Trophoblast cell (in vitro differentiated cells and primary cell): ENCODE data around the gene GDF9.

Source experiments
- DNase-seq, 2 donors: peaks; one replicate each; pipeline ENCODE4 v3.0.0-alpha.2; 2016
- H2AFZ ChIP-seq: 2 replicates; pipeline ENCODE4 v1.6.1; 2013; ENCODE audit warnings: low read length, moderate library complexity, mild to moderate bottlenecking; ENCODE audit not compliant: insufficient read depth, poor library complexity
- H2AK5ac ChIP-seq: 2 replicates; pipeline ENCODE4 v1.6.1; 2013; ENCODE audit warnings: mild to moderate bottlenecking, low read length
- H2BK120ac ChIP-seq: 2 replicates; pipeline ENCODE4 v1.6.1; 2013; ENCODE audit warnings: low read length, mild to moderate bottlenecking, moderate library complexity; ENCODE audit not compliant: insufficient read depth, poor library complexity
- H2BK12ac ChIP-seq: 2 replicates; pipeline ENCODE4 v1.6.1; 2013; ENCODE audit warnings: mild to moderate bottlenecking, low read length, moderate library complexity
- H2BK5ac ChIP-seq: 2 replicates; pipeline ENCODE4 v1.6.1; 2013; ENCODE audit warnings: low read length, low read depth, moderate library complexity, mild to moderate bottlenecking; ENCODE audit not compliant: poor library complexity
- H3K14ac ChIP-seq: 2 replicates; pipeline ENCODE4 v1.6.1; 2013; ENCODE audit warnings: mild to moderate bottlenecking, low read length
- H3K18ac ChIP-seq: 2 replicates; pipeline ENCODE4 v1.6.1; 2013; ENCODE audit warnings: mild to moderate bottlenecking, low read length
- H3K23ac ChIP-seq: 2 replicates; pipeline ENCODE4 v1.6.1; 2013; ENCODE audit warnings: low read length
- H3K27ac ChIP-seq: 2 replicates; pipeline ENCODE4 v1.5.1; 2013; ENCODE audit warnings: low read depth, mild to moderate bottlenecking, inconsistent platforms, low read length, moderate library complexity
- H3K27me3 ChIP-seq: 2 replicates; pipeline ENCODE4 v1.6.1; 2013; ENCODE audit warnings: inconsistent platforms, mild to moderate bottlenecking, low read length, moderate library complexity; ENCODE audit not compliant: insufficient read depth
- H3K36me3 ChIP-seq, 2 experiments: 1 replicate in 1 of 2; 2 replicates in 1 of 2; pipeline ENCODE4 v1.6.1; 2013; ENCODE audit warnings: low read length in 2 of 2, mild to moderate bottlenecking in 2 of 2, moderate library complexity in 1 of 2; ENCODE audit not compliant: insufficient read depth in 2 of 2, control insufficient read depth in 1 of 2
- H3K4ac ChIP-seq: 2 replicates; pipeline ENCODE4 v1.6.1; 2013; ENCODE audit warnings: low read depth, mild to moderate bottlenecking, low read length, moderate library complexity
- H3K4me1 ChIP-seq, 2 experiments: 1 replicate in 1 of 2; 2 replicates in 1 of 2; pipeline ENCODE4 v1.6.1; 2013; ENCODE audit warnings: low read length in 2 of 2, mild to moderate bottlenecking in 2 of 2, moderate library complexity in 1 of 2; ENCODE audit not compliant: insufficient read depth in 2 of 2, control insufficient read depth in 1 of 2
- H3K4me2 ChIP-seq: 2 replicates; pipeline ENCODE4 v1.6.1; 2013; ENCODE audit warnings: inconsistent platforms, mild to moderate bottlenecking, low read length, moderate library complexity
- H3K4me3 ChIP-seq: 2 replicates; pipeline ENCODE4 v1.5.1; 2013; ENCODE audit warnings: mild to moderate bottlenecking, low read depth, low read length, inconsistent platforms
- H3K79me1 ChIP-seq: one replicate; pipeline ENCODE4 v1.6.1; 2013; ENCODE audit warnings: low read length
- H3K79me2 ChIP-seq: 2 replicates; pipeline ENCODE4 v1.6.1; 2013; ENCODE audit warnings: low read length, mild to moderate bottlenecking; ENCODE audit not compliant: control insufficient read depth, insufficient read depth, poor library complexity
- H3K9ac ChIP-seq: 2 replicates; pipeline ENCODE4 v1.6.1; 2013; ENCODE audit warnings: mild to moderate bottlenecking, low read length
- H3K9me3 ChIP-seq: 2 replicates; pipeline ENCODE4 v1.6.1; 2013; ENCODE audit warnings: low read depth, mild to moderate bottlenecking, control low read depth, inconsistent platforms, low read length; ENCODE audit not compliant: insufficient read depth
- H4K12ac ChIP-seq: 2 replicates; pipeline ENCODE4 v1.6.1; 2013; ENCODE audit warnings: low read depth, mild to moderate bottlenecking, low read length, moderate library complexity
- H4K8ac ChIP-seq: 2 replicates; pipeline ENCODE4 v1.6.1; 2013; ENCODE audit warnings: low read depth, mild to moderate bottlenecking, low read length, moderate library complexity
- H4K91ac ChIP-seq: one replicate; pipeline ENCODE4 v1.6.1; 2013; ENCODE audit warnings: low read depth, mild to moderate bottlenecking, low read length, moderate library complexity
- WGBS: extraction: QIAGEN DNeasy Blood & Tissue Kit; methylation state at CpG from one replicate; pipeline ENCODE4 v1.1.7; 2013; ENCODE audit warnings: missing lambda C conversion rate; ENCODE audit not compliant: insufficient read length, insufficient coverage; ENCODE audit errors: extremely low coverage; 5-methylcytosine and 5-hydroxymethylcytosine counted together

GDF9 gene

GRCh38 chr5:132873119-132873929 lies 7.1 kb upstream of the GDF9 start, which contains the start of gene LEAP2:
LEAP2 (plus strand) TSS chr5:132873668; CDS start chr5:132873695, 27 bp downstream.
- Histone ChIP-seq H4K8ac (no peak within 1 kb of the TSS), H2BK5ac (no peak within 1 kb of the TSS), H2AK5ac (no peak within 1 kb of the TSS), H3K27ac (no peak within 1 kb of the TSS), H3K4me2 (no peak within 1 kb of the TSS), H3K79me1 (no peaks in the 10 kb centered on the region), H3K23ac (no peak within 1 kb of the TSS), H3K27me3 (no peaks in the 10 kb centered on the region), H2BK12ac (no peak within 1 kb of the TSS), H3K4me1 (no peaks in the 10 kb centered on the region), H3K79me2 (no peaks in the 10 kb centered on the region), H3K14ac (no peak within 1 kb of the TSS), H2BK120ac (no peak within 1 kb of the TSS), H3K4me3 (no peak within 1 kb of the TSS), H4K12ac (no peak within 1 kb of the TSS), H3K18ac (no peak within 1 kb of the TSS), H3K9ac (no peak within 1 kb of the TSS), H2AFZ (no peak within 1 kb of the TSS), H3K4ac (no peak within 1 kb of the TSS), H4K91ac (no peak within 1 kb of the TSS), H3K9me3 (no peaks in the 10 kb centered on the region), H3K36me3 (peaks cover 12 to 36% of the 10 kb centered on the region in 2 experiments)
- DNase-seq = no peak
- no CpG with 5 or more reads among the region's 6 CpGs for WGBS

- no peak for DNase-seq
- H4K8ac ChIP-seq = no peak overlapping the region
Measured at GRCh38 chr5:132872788-132873118, 6.5 kb upstream of the GDF9 start.

GRCh38 chr5:132871459-132872284 lies 5.4 kb upstream of the GDF9 start:
- no peak overlapping the region for H3K18ac ChIP-seq
- no peak overlapping the region for H2AFZ ChIP-seq
- H3K4me1 ChIP-seq = peaks cover 2 to 4% of the 10 kb centered on the region in 2 experiments
- no CpG with 5 or more reads among the region's 5 CpGs for WGBS
- no peak overlapping the region for H3K4me3 ChIP-seq
- no peak overlapping the region for H3K14ac ChIP-seq
- H3K9me3 ChIP-seq = no peaks in the 10 kb centered on the region
- no peaks in the 10 kb centered on the region for H3K27me3 ChIP-seq
- no peak overlapping the region for H4K8ac ChIP-seq
- H3K36me3 ChIP-seq = peaks cover 10 to 32% of the 10 kb centered on the region in 2 experiments
- H3K4ac ChIP-seq = no peak overlapping the region
- H3K9ac ChIP-seq = no peak overlapping the region
- H3K27ac ChIP-seq = no peak overlapping the region
- no peak for DNase-seq
- no peak overlapping the region for H2BK120ac ChIP-seq
- no peak overlapping the region for H2AK5ac ChIP-seq
- H3K4me2 ChIP-seq = no peak overlapping the region
- no peak overlapping the region for H3K23ac ChIP-seq
- peaks cover 4% of the 10 kb centered on the region for H3K79me2 ChIP-seq
- no peak overlapping the region for H4K91ac ChIP-seq
- H3K79me1 ChIP-seq = peaks cover 3% of the 10 kb centered on the region
- no peak overlapping the region for H4K12ac ChIP-seq
- H2BK12ac ChIP-seq = no peak overlapping the region
- H2BK5ac ChIP-seq = no peak overlapping the region

More at GRCh38 chr5:132872788-132873118, 6.5 kb upstream of the GDF9 start:
- H3K27me3 ChIP-seq = no peaks in the 10 kb centered on the region
- no peak overlapping the region for H3K4ac ChIP-seq
- H2BK120ac ChIP-seq = no peak overlapping the region
- no peaks in the 10 kb centered on the region for H3K79me1 ChIP-seq
- H3K18ac ChIP-seq = no peak overlapping the region
- H2BK5ac ChIP-seq = no peak overlapping the region
- no peaks in the 10 kb centered on the region for H3K9me3 ChIP-seq
- no peak overlapping the region for H3K9ac ChIP-seq
- no peak overlapping the region for H3K14ac ChIP-seq
- H3K4me1 ChIP-seq = no peaks in the 10 kb centered on the region
- H2AFZ ChIP-seq = no peak overlapping the region
- H3K36me3 ChIP-seq = peaks cover 11 to 30% of the 10 kb centered on the region in 2 experiments
- no peak overlapping the region for H3K27ac ChIP-seq
- H4K91ac ChIP-seq = no peak overlapping the region
- no peak overlapping the region for H3K23ac ChIP-seq
- WGBS = no CpG with 5 or more reads among the region's 1 CpG
- H2BK12ac ChIP-seq = no peak overlapping the region
- H3K4me3 ChIP-seq = no peak overlapping the region
- H4K12ac ChIP-seq = no peak overlapping the region
- H3K4me2 ChIP-seq = no peak overlapping the region
- H2AK5ac ChIP-seq = no peak overlapping the region
- no peaks in the 10 kb centered on the region for H3K79me2 ChIP-seq

- no CpG with 5 or more reads among the region's 2 CpGs for WGBS
- Histone ChIP-seq H2BK12ac (no peak overlapping the region), H3K4me3 (no peak overlapping the region), H4K12ac (no peak overlapping the region), H2BK120ac (no peak overlapping the region), H3K4ac (no peak overlapping the region), H3K79me1 (peaks cover 10% of the 10 kb centered on the region), H3K27me3 (no peaks in the 10 kb centered on the region), H4K8ac (no peak overlapping the region), H3K23ac (no peak overlapping the region), H4K91ac (no peak overlapping the region), H2BK5ac (no peak overlapping the region), H3K79me2 (peaks cover 6% of the 10 kb centered on the region), H3K18ac (no peak overlapping the region), H3K4me2 (no peak overlapping the region), H2AK5ac (no peak overlapping the region), H3K36me3 (peaks cover 10 to 30% of the 10 kb centered on the region in 2 experiments), H3K9me3 (no peaks in the 10 kb centered on the region), H3K27ac (no peak overlapping the region), H2AFZ (no peak overlapping the region), H3K14ac (no peak overlapping the region), H3K4me1 (peaks cover 3 to 7% of the 10 kb centered on the region in 2 experiments), H3K9ac (no peak overlapping the region)
- no peak for DNase-seq
Measured at GRCh38 chr5:132870801-132871200, 4.5 kb upstream of the GDF9 start.
